HepG2 (cell line): ENCODE data around the gene KCTD13. TPM values are rescaled to one million over a fixed set of nuclear protein-coding genes. Genes with fewer than 3 reads are reported as not detected.

ENCODE experiments used
- ATF1 ChIP-seq: IDR thresholded peaks from 2 replicates; pipeline ENCODE4 v1.6.1; 2016; ENCODE audit warnings: mild to moderate bottlenecking, control low read depth
- ATF6 ChIP-seq: sonication (generic); formaldehyde crosslinking; conservative IDR thresholded peaks from 2 replicates; pipeline ENCODE4 v1.4.0; 2020; ENCODE audit warnings: missing genetic modification reagents
- ATRX ChIP-seq: sonication (generic); formaldehyde crosslinking; IDR thresholded peaks from 2 replicates; pipeline ENCODE4 v1.4.0; 2020; ENCODE audit warnings: missing genetic modification reagents, borderline replicate concordance
- CENPX ChIP-seq: sonication (generic); formaldehyde crosslinking; IDR thresholded peaks from 2 replicates; pipeline ENCODE4 v1.9.0; 2021; ENCODE audit warnings: mild to moderate bottlenecking, missing genetic modification reagents, moderate library complexity
- CREM ChIP-seq, 2 experiments: sonication (generic) in 1 of 2; formaldehyde crosslinking in 1 of 2; IDR thresholded peaks; 2 replicates each; pipeline versions ENCODE4 v1.4.0 to v1.6.1; 2016 to 2020; ENCODE audit warnings: antibody characterized with exemption in 1 of 2, mild to moderate bottlenecking in 1 of 2, missing genetic modification reagents in 1 of 2
- GABPA ChIP-seq, 2 experiments: IDR thresholded peaks; 2 replicates each; pipeline ENCODE4 v1.6.1; 2011 to 2016; ENCODE audit warnings: low read depth in 2 of 2, low read length in 1 of 2, missing biosample characterization in 1 of 2, missing genetic modification characterization in 1 of 2
- HNRNPL ChIP-seq: fragments of 200-400 bp; formaldehyde crosslinking; IDR thresholded peaks from 2 replicates; pipeline ENCODE4 v1.6.1; 2017; ENCODE audit warnings: mild to moderate bottlenecking, low read depth, low read length
- HOXA3 ChIP-seq: sonication (generic); formaldehyde crosslinking; IDR thresholded peaks from 2 replicates; pipeline ENCODE4 v1.5.0; 2020; ENCODE audit warnings: missing genetic modification reagents
- NR2F6 ChIP-seq, 2 experiments: IDR thresholded peaks; 2 replicates each; pipeline ENCODE4 v1.6.1; 2016; ENCODE audit warnings: antibody characterized with exemption in 1 of 2, mild to moderate bottlenecking in 1 of 2
- RFX3 ChIP-seq: IDR thresholded peaks from 2 replicates; pipeline ENCODE4 v1.6.1; 2016; ENCODE audit warnings: missing biosample characterization, missing genetic modification reagents
- SMAD3 ChIP-seq: sonication (generic); formaldehyde crosslinking; IDR thresholded peaks from 2 replicates; pipeline ENCODE4 v1.4.0; 2020; ENCODE audit warnings: missing genetic modification reagents
- TSC22D2 ChIP-seq: sonication (generic); formaldehyde crosslinking; IDR thresholded peaks from 2 replicates; pipeline ENCODE4 v1.5.1; 2020; ENCODE audit warnings: missing genetic modification reagents, mild to moderate bottlenecking, borderline replicate concordance
- ZBTB40 ChIP-seq, 2 experiments: fragments of 450-650 bp in 1 of 2; sonication (generic) in 1 of 2; formaldehyde crosslinking in 1 of 2; IDR thresholded peaks; 2 replicates each; pipeline versions ENCODE4 v1.6.1 to v1.8.0; 2016 to 2022; ENCODE audit warnings: antibody characterized with exemption in 1 of 2, mild to moderate bottlenecking in 1 of 2, missing genetic modification reagents in 1 of 2
- ZFP37 ChIP-seq: sonication (generic); formaldehyde crosslinking; IDR thresholded peaks from 2 replicates; pipeline ENCODE4 v1.4.0; 2020; ENCODE audit warnings: missing genetic modification reagents, borderline replicate concordance
- ZNF101 ChIP-seq: sonication (generic); formaldehyde crosslinking; IDR thresholded peaks from 2 replicates; pipeline ENCODE4 v1.4.0; 2020; ENCODE audit warnings: mild to moderate bottlenecking, low read depth, missing genetic modification reagents, borderline replicate concordance
- ZNF33A ChIP-seq: sonication (generic); formaldehyde crosslinking; IDR thresholded peaks from 2 replicates; pipeline ENCODE4 v1.5.1; 2020; ENCODE audit warnings: missing genetic modification reagents, mild to moderate bottlenecking, moderate library complexity, borderline replicate concordance
- ZNF558 ChIP-seq: sonication (generic); formaldehyde crosslinking; IDR thresholded peaks from 2 replicates; pipeline ENCODE4 v1.9.0; 2022; ENCODE audit warnings: mild to moderate bottlenecking, missing genetic modification reagents, borderline replicate concordance
- ZNF670 ChIP-seq: sonication (generic); formaldehyde crosslinking; IDR thresholded peaks from 2 replicates; pipeline ENCODE4 v1.8.0; 2022; ENCODE audit warnings: mild to moderate bottlenecking, missing genetic modification reagents, borderline replicate concordance
- polyA plus RNA-seq, 8 experiments: library from polyadenylated mRNA; depleted of rRNA in 3 of 8; stranded (reverse) in 7 of 8; unstranded in 1 of 8; fragments of >200 nt; fragmentation: Illumina TruSeq in 4 of 8; extraction: Trizol in 4 of 8; gene quantifications; 2 replicates each; pipeline versions ENCODE4 v1.2.1 to v1.2.3, GENCODE V29; 2011 to 2016; ENCODE audit warnings: low read depth in 4 of 8, missing spikeins in 1 of 8, mixed read lengths in 1 of 8; ENCODE audit not compliant: insufficient read depth in 1 of 8
- total RNA-seq, 5 experiments: library from RNA; depleted of rRNA; stranded (reverse); fragments of >200 nt; fragmentation: Illumina TruSeq; extraction: Trizol; gene quantifications; 2 replicates each; pipeline ENCODE4 v1.2.3, GENCODE V29; 2016; ENCODE audit warnings: low read depth in 1 of 5

The KCTD13 gene
- total and polyA plus RNA-seq, 2 of the 13 experiments (the other 11 are each of a cell fraction or from before 2014, with no cell fraction given), result 6.3 to 14.7 TPM

- TF ChIP-seq ZBTB40 (IDR thresholded peaks at IDR 0.05) (no peak), ZBTB40 (CRISPR knock-in tag; IDR thresholded peaks at IDR 0.05) (no peak), HNRNPL (0 out of 2 replicates have a peak, but pooled peaks have one; percentile 73), ATF6 (no peak), ATRX (CRISPR knock-in tag) (no peak), ZNF670 (CRISPR knock-in tag) (no peak), ZFP37 (CRISPR knock-in tag) (0 out of 2 replicates have a peak, but pooled peaks have one; percentile 61), ATF1 (no peak), TSC22D2 (CRISPR knock-in tag) (no peak), CREM (IDR thresholded peaks at IDR 0.05) (no peak), CREM (CRISPR knock-in tag; IDR thresholded peaks at IDR 0.05) (no peak), SMAD3 (no peak), ZNF33A (CRISPR knock-in tag) (no peak), CENPX (CRISPR knock-in tag) (no peak), NR2F6 (IDR thresholded peaks at IDR 0.05) (no peak), NR2F6 (CRISPR knock-in tag; IDR thresholded peaks at IDR 0.05) (no peak), HOXA3 (peak; percentile 44; the same call in 1 of the 2 replicates), GABPA (IDR thresholded peaks at IDR 0.05; ENCODE audit: low read depth, low read length) (no peak), GABPA (CRISPR knock-in tag; IDR thresholded peaks at IDR 0.05; ENCODE audit: low read depth) (0 out of 2 replicates have a peak, but pooled peaks have one; percentile 5), RFX3 (CRISPR knock-in tag) (no peak), ZNF101 (CRISPR knock-in tag) (no peak), ZNF558 (no peak)
Observed at GRCh38 chr16:29963021-29963743, 37.2 kb upstream of the KCTD13 start (continued).
